ENCODE results near the gene BANF1. TPM values are rescaled to one million over a fixed set of nuclear protein-coding genes. Genes with fewer than 3 reads are reported as not detected.

Gene BANF1
- total RNA-seq, 6 experiments from 2014 or later: 257 to 337 (median 300) TPM

DNA sequence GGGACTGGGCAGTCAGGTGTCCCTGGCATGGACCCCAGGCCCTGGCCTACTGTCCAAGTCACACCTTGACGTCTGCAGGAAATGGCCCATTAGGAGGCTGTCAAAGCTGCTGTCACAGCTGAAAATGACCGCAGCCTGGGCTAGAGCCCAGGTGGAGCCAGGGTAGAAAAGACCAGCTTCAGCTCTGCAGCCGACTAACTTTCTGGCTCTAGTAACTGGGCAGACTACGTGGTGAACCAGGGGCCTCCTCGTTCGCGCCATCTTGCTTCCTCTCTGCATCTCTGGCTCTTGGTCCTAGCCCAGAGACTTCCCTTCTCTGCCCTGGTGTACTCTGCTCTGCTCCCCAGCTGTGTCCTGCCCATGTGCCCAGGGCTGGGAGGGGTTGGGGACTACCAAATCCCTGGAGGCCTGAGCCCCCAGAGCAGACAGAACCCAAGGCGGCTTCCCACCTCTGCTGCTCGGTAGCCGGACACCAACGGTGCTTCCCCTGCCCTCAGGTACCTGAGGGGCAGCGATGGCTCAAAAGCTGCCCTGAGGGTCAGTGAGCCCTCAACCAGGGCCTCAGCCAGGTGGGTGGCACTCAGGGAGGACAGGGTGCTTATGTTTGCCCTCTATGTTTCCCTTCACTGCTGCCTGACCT lies 21.1 kb upstream of the BANF1 start:
- peaks cover 13% of the 10 kb centered on the region for H3K36me3 Mint-ChIP-seq (ENCODE audit: low read depth)
- H3K4me1 Mint-ChIP-seq (ENCODE audit: low read depth): no peaks in the 10 kb centered on the region
- DNase-seq: no peak
- no peak overlapping the region for H3K27ac Mint-ChIP-seq
- H3K9me3 Mint-ChIP-seq: no peaks in the 10 kb centered on the region
- H3K27me3 Mint-ChIP-seq (ENCODE audit: insufficient read depth): peaks cover 2% of the 10 kb centered on the region
- TF ChIP-seq, protein P1, sequence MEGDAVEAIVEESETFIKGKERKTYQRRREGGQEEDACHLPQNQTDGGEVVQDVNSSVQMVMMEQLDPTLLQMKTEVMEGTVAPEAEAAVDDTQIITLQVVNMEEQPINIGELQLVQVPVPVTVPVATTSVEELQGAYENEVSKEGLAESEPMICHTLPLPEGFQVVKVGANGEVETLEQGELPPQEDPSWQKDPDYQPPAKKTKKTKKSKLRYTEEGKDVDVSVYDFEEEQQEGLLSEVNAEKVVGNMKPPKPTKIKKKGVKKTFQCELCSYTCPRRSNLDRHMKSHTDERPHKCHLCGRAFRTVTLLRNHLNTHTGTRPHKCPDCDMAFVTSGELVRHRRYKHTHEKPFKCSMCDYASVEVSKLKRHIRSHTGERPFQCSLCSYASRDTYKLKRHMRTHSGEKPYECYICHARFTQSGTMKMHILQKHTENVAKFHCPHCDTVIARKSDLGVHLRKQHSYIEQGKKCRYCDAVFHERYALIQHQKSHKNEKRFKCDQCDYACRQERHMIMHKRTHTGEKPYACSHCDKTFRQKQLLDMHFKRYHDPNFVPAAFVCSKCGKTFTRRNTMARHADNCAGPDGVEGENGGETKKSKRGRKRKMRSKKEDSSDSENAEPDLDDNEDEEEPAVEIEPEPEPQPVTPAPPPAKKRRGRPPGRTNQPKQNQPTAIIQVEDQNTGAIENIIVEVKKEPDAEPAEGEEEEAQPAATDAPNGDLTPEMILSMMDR (IDR thresholded peaks at IDR 0.05): no peak
- H3K4me3 Mint-ChIP-seq: no peak overlapping the region

DNA sequence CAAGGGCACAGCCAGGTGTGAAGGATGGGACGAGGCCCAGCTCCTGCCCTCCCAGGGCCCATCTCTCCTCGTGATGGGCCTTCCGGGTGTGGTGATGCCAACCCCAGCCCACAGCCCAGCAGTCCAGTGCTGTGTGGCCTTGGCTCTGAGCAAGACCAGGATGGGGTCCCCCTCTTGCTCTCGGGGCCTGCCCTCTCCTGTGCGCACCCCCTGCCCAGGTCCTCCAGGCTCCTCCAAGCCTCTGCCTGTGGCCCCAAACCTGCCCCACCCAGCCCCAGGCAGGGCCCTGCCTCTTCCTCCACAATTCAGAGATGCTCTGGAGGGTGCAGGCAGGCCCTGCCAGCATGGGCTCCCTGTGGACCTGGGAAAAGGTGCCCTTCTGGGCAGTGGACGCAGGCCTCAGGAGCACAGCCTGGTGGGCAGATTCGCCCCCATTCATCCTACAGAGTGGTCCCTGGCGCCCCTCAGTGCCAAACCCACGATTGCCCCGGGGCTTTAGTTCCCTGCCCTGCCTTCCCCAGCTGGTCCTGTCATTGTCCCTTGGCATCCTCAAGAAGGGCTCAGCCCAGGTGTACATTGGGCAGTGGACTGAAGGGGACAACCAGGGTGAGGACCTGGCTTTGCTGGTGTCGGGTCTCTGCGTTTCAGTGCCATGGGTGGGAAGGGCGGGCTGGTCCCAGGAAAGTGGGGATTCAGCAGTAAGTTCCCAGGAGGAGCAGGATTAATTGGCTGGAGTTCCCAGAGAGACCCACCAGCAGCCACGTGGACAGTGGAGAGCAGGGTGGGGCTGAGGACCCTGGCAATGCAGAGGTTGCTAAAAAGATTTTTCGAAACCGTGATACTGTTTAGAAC lies 20.1 kb upstream of the BANF1 start:
- Mint-ChIP-seq H3K4me1 (ENCODE audit: low read depth) (no peaks in the 10 kb centered on the region), H3K9me3 (no peaks in the 10 kb centered on the region), H3K4me3 (no peak overlapping the region), H3K36me3 (ENCODE audit: low read depth) (peaks cover 13% of the 10 kb centered on the region), H3K27me3 (ENCODE audit: insufficient read depth) (peaks cover 2% of the 10 kb centered on the region), H3K27ac (no peak overlapping the region)
- TF ChIP-seq, protein P1 (IDR thresholded peaks at IDR 0.05): no peak
- DNase-seq: no peak

DNA sequence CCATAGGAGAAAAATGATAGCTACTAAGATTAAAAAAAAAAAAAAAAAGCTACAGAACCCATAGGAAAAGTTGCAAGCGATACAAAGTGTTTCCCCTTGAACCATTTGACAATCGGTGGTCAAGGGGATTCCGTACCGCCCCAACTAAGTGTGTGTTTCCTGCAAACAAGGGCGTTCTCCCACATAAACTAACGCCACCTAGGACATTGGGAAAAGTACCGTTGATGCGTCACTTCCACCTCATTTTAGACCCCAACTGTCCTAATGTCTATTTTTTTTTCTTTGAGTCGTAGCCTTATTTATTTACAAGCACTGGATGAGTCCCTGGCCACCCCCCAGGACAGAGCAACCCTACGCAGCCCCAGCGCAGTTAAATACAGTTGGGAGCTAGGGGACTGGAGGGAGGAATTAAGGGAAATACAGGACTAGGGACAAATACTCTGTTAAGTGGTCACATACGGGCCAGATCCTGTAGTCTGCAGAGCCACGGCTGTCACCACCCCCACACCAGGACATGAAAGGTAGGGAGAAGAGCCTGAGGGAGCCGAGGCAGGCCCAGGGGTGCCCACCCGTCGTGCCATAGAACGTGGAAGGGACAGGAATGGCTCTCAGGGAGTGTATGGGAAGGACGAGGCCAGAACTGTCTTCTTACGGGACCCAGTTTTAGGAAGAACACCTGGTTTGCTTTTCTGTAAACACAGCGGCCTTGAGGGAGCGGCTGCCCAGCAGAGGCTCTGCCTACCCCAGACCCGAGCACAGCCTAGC lies 19.3 kb upstream of the BANF1 start:
- no peak for DNase-seq
- Mint-ChIP-seq H3K4me1 (ENCODE audit: low read depth) (no peaks in the 10 kb centered on the region), H3K36me3 (ENCODE audit: low read depth) (peaks cover 13% of the 10 kb centered on the region), H3K4me3 (no peak overlapping the region), H3K27me3 (ENCODE audit: insufficient read depth) (peaks cover 2% of the 10 kb centered on the region), H3K9me3 (no peaks in the 10 kb centered on the region), H3K27ac (no peak overlapping the region; the same call in 1 of the 2 replicates)
- TF ChIP-seq, protein P1 (IDR thresholded peaks at IDR 0.05): no peak

DNA sequence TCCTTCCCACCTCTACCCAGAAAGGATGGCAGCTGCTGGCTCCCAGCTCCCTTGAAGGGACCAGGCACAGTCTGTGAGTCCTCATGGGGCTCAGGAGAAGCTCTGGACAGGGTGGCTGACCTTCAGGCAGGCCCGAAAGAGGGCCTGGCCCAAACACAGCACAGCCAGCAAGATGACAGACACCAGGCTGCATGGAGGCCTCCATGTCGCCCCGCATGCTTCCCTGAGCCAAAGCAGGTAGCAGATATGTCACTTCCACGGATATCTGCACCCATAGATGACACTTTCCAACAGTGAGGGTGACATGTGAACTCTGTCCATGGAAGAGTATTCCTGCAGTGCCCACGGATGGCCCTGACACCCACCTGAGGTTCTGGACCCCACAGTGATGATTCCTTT lies 18.7 kb upstream of the BANF1 start:
- Mint-ChIP-seq H3K9me3 (no peaks in the 10 kb centered on the region), H3K4me1 (ENCODE audit: low read depth) (peaks cover under 1% of the 10 kb centered on the region), H3K36me3 (ENCODE audit: low read depth) (peaks cover 13% of the 10 kb centered on the region), H3K27me3 (ENCODE audit: insufficient read depth) (peaks cover 2% of the 10 kb centered on the region), H3K27ac (no peak overlapping the region), H3K4me3 (no peak overlapping the region)
- TF ChIP-seq, protein P1 (IDR thresholded peaks at IDR 0.05): no peak
- DNase-seq: no peak

DNA sequence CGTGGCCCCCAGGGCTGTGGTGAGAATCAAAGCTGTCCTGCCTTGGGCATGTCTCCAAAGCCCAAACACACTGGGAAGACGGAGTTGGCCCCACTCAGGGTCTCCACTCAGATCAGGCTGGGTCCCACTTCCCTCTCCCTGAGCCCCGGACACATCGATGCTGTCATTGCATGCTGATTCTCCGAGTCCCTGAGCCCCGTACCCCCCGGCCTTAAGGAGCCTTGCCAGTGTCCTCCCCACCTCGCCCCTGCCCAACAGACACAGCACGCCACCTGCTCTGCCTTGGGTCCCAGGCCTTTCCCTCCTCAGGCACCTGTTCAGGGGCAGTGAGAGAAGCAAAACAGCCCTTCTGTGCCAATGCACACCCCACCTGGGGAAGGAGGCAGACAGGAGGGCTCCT lies 15.0 kb upstream of the BANF1 start:
- Mint-ChIP-seq H3K36me3 (ENCODE audit: low read depth) (no peaks in the 10 kb centered on the region), H3K27ac (no peak overlapping the region), H3K27me3 (ENCODE audit: insufficient read depth) (no peaks in the 10 kb centered on the region; the same call in none of the 2 replicates), H3K9me3 (no peaks in the 10 kb centered on the region), H3K4me3 (no peak overlapping the region), H3K4me1 (ENCODE audit: low read depth) (peaks cover 8% of the 10 kb centered on the region)
- no peak for DNase-seq
- TF ChIP-seq, protein P1 (IDR thresholded peaks at IDR 0.05): no peak

Data from HFFc6 (cell line).